GM12801 (cell line): ENCODE measurements around the gene ZNF662.

Source experiments
- TF ChIP-seq, protein P1 (sequence below): IDR thresholded peaks from one replicate; pipeline ENCODE4 v1.5.1; 2011; ENCODE audit warnings: control low read depth; ENCODE audit not compliant: insufficient read length; ENCODE audit errors: extremely low read depth

ZNF662 gene

DNA sequence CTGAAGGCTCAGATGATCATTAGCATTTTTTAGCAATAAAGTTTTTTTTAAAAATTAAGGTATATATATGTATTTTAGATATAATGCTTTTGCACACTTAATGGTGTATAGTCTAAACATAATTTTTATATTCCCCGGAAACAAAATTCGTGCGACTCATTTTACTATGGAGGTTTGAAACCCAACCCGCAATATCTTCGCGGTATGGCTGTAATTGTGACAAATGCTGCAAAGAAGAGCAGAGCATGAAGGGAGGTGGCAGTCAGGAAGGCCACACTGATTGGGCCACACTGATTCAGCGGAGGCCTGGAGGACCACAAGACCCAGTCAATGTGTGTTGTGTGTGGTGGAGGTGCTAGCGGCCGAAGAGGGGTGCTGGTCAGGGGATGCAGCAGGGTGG, 25.8 kb upstream of the ZNF662 start:
- TF ChIP-seq, protein P1, sequence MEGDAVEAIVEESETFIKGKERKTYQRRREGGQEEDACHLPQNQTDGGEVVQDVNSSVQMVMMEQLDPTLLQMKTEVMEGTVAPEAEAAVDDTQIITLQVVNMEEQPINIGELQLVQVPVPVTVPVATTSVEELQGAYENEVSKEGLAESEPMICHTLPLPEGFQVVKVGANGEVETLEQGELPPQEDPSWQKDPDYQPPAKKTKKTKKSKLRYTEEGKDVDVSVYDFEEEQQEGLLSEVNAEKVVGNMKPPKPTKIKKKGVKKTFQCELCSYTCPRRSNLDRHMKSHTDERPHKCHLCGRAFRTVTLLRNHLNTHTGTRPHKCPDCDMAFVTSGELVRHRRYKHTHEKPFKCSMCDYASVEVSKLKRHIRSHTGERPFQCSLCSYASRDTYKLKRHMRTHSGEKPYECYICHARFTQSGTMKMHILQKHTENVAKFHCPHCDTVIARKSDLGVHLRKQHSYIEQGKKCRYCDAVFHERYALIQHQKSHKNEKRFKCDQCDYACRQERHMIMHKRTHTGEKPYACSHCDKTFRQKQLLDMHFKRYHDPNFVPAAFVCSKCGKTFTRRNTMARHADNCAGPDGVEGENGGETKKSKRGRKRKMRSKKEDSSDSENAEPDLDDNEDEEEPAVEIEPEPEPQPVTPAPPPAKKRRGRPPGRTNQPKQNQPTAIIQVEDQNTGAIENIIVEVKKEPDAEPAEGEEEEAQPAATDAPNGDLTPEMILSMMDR = no peak

DNA sequence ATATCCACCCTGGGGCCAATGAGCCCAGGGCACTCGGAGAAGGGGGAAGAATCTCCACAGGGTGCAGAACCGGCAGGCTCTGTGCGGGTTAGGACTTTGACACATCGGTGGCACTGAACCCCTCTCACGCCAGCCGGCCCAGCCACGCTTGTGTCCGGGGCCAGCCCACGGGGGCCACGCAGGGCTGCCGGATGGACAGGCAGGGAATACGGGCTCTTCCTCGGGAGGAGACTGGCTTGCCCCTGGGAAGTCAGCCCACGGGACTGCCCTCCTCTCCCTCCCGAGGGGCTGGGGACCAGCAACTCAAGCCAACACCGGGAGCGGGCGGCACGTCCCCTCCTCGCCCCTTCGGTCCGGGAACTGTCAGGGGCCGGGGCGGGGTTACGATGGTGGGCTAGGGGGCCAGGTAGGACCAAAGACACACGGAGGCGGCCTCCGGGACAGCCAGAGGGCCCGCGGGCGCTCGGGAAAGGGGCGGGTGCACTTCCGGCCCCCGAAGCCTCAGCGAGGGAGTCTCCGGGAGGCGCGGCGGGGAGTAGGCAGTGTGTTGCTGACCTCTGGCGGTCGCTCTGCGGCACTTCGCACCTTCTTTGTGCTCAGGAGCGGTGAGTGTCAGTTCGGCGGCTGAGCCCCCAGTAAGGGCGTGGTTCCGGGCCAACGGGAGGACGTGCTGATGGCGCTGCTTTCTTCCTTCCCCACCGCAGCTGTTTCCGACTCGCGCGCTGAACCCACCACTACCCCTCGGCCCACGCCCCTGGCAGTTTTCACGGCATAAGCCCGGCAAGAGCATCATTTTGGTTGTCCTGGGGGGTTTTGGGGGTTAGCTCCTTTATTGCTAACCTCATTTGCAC, 25.1 kb upstream of the ZNF662 start:
- TF ChIP-seq, protein P1 = no peak

DNA sequence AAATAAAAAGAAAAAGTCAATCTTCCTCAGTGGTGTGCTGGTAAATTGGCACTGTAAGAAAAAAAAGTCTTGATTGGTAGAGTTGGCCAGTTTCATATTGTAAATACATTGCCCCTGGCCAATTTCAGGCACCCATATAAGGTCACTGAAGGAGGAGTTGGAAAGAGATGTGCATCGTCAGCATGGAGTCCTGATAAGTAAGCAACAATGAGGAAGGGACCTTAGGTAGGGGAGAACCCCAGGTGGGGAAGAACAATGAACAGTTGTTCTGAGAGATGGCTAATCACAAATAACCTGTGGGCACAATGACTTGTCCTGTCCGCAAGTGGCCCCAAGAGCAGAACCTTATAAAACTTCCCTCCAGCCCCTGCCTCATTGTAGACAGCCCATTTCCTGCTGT, 21.6 kb upstream of the ZNF662 start:
- TF ChIP-seq, protein P1 = no peak

DNA sequence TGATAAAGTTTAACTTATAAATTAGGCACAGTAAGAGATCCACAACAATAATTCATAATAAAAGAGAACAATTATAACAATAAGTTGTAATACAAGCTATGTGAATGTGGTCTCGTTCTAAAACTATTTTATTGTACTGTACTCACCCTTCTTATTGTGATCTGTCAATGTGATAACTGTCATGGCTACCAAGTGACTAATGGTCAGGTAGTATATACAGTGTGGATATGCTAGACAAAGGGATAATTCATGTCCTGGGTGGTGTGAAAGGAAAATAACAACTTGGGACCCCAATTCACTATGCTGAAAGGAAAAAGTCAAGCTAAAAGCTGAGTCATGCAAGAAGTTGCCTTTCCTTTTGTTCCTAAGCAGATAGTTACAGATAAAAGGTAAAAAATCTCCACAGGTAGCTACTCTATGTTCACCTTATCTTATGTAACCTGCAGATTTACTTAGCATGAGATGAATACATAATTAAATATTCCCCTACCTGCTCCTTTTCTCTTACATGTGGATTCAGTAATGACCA, 19.6 kb upstream of the ZNF662 start:
- TF ChIP-seq, protein P1 = no peak

DNA sequence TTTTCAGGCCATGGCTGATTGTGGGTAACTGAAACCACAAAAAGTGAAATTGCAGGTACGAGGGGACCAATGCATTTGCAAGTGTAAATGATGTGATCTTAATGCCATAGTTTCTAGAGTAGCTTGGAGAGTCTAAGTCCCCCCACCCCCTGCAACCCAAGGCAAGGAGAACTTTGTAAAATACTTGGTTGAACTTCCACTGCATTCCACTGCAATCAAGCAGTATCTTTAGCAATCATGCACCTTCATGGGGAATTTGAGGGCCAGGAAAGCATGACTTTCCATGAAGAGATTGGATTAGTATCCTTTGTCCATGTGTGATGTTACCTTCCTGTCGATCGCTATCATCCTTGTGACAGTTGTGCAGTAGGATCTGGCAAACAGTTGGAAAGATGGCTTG, 18.9 kb upstream of the ZNF662 start:
- TF ChIP-seq, protein P1 = no peak

DNA sequence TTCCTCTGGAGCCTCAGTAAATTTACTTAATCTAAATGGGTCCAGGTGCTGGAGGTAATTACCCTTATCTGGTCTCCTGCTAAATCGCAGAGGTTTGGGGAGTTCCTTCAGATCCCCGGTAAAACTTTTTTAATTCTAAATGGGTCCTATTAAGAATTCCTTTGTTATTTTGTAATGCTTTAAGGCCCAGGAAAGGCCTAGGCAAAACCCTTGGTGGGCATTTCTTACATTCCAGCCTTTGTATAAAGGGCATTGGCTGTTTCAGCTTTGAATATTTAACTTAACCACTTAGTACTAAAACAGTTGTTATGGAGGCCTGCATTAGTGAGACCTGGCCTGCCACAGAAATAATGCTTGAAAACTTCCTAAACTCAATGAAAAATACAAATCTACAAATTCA, 14.9 kb upstream of the ZNF662 start:
- TF ChIP-seq, protein P1 = no peak

DNA sequence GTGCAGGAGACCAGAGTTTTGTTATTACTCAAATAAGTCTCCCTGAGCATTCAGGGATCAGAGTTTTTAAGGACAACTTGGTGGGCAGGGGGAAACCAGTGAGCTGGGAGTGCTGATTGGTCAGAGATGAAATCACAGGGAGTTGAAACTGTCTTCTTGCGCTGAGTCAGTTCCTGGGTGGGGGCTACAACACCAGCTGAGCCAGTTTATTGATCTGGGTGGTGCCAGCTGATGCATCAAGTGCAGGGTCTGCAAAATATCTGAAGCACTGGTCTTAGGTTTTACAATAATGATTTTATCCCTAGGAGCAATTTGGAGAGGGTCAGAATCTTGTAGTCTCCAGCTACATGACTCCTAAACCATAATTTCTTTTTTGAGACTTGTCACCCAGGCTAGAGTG, 13.8 kb upstream of the ZNF662 start:
- TF ChIP-seq, protein P1 = no peak
